HepG2 (cell line): ENCODE data around the gene RAB29. TPM values are rescaled to one million over a fixed set of nuclear protein-coding genes. Genes with fewer than 3 reads are reported as not detected.

Experiments
- ATAC-seq: fragments of 200-7000 bp; cut with Tn5 transposase; 3 replicates; pipeline ENCODE4 v1.9.1; 2020; ENCODE audit warnings: mild to moderate bottlenecking, moderate library complexity
- BruUV-seq: library from RNA; stranded (reverse); fragments of 400-500 nt; replicated peaks from 2 replicates; lab custom pipeline; 2021; lab: Mats Ljungman, UMichigan
- CTCF ChIA-PET: fragments of 300-600 bp; formaldehyde crosslinking; extraction: SDS; loops from one replicate; lab custom pipeline; 2021; ENCODE audit warnings: low total read pairs, inconsistent platforms, low intra/inter-chr PET ratio; lab: Yijun Ruan, JAX
- POLR2A ChIA-PET: fragments of 350-600 bp; sonication (Branson Sonifier 250); formaldehyde crosslinking; loops from one replicate; lab custom pipeline; 2020; ENCODE audit warnings: antibody characterized with exemption, inconsistent platforms; lab: Yijun Ruan, JAX
- DNase-seq: peaks from one replicate; pipeline ENCODE4 v3.0.0-alpha.2; 2015; ENCODE audit warnings: low spot score
- FAIRE-seq: peaks from 3 replicates; lab custom pipeline; 2011; peaks lifted over from hg19 to GRCh38; lab: Jason Lieb, UNC
- H2AFZ ChIP-seq: one replicate; pipeline ENCODE4 v1.6.1; 2011; ENCODE audit warnings: low read length, inconsistent platforms
- H3K27ac ChIP-seq: fragments of 300-600 bp; 3 replicates; pipeline ENCODE4 v1.8.0; 2011; ENCODE audit warnings: mixed run types, mild to moderate bottlenecking, mixed read lengths, low read length, inconsistent platforms; ENCODE audit not compliant: insufficient read depth; ENCODE audit errors: extremely low read length
- H3K27me3 ChIP-seq, 2 experiments: fragments of 200-600 bp in 1 of 2; 2 replicates in 1 of 2; 3 replicates in 1 of 2; pipeline versions ENCODE4 v1.6.0 to v1.8.0; 2011; ENCODE audit warnings: low read length in 2 of 2, mild to moderate bottlenecking in 2 of 2, moderate library complexity in 2 of 2, inconsistent platforms in 1 of 2; ENCODE audit not compliant: insufficient read depth in 2 of 2, control insufficient read depth in 1 of 2
- H3K36me3 ChIP-seq, 2 experiments: fragments of 200-600 bp in 1 of 2; replicated peaks in 1 of 2; 2 replicates in 1 of 2; 3 replicates in 1 of 2; pipeline versions ENCODE4 v1.5.1 to v1.8.0; 2011; ENCODE audit warnings: low read length in 2 of 2, inconsistent platforms in 1 of 2; ENCODE audit not compliant: insufficient read depth in 2 of 2, control insufficient read depth in 1 of 2
- H3K4me1 ChIP-seq: 2 replicates; pipeline ENCODE4 v1.5.1; 2012; ENCODE audit warnings: low read length, inconsistent platforms; ENCODE audit not compliant: insufficient read depth
- H3K4me2 ChIP-seq: 2 replicates; pipeline ENCODE4 v1.6.0; 2011; ENCODE audit warnings: low read depth, low read length, inconsistent platforms
- H3K4me3 ChIP-seq, 3 experiments: fragments of 200-600 bp in 1 of 3; sonication (generic), shearing (Covaris generic) in 1 of 3; replicated peaks in 1 of 3; 2 replicates each; pipeline ENCODE4 v1.5.1; 2011 to 2016; ENCODE audit warnings: low read length in 3 of 3, inconsistent platforms in 2 of 3, low read depth in 2 of 3, mild to moderate bottlenecking in 2 of 3, control low read depth in 1 of 3, mixed read lengths in 1 of 3; ENCODE audit not compliant: insufficient read depth in 1 of 3
- H3K79me2 ChIP-seq: one replicate; pipeline ENCODE4 v1.6.1; 2011; ENCODE audit warnings: low read length, inconsistent platforms; ENCODE audit not compliant: insufficient read depth
- H3K9ac ChIP-seq: 2 replicates; pipeline ENCODE4 v1.6.0; 2011; ENCODE audit warnings: mild to moderate bottlenecking, low read depth, low read length, inconsistent platforms; ENCODE audit not compliant: insufficient read depth
- H3K9me3 ChIP-seq: 2 replicates; pipeline ENCODE4 v1.5.1; 2012; ENCODE audit warnings: mild to moderate bottlenecking, low read length
- H4K20me1 ChIP-seq: 2 replicates; pipeline ENCODE4 v1.6.0; 2011; ENCODE audit warnings: inconsistent platforms, mild to moderate bottlenecking, low read length, moderate library complexity; ENCODE audit not compliant: insufficient read depth
- KDM3A ChIP-seq: IDR thresholded peaks from 2 replicates; pipeline ENCODE4 v1.6.1; 2018; ENCODE audit warnings: low read depth, missing compliant biosample characterization
- PRMT3 ChIP-seq: sonication (generic); formaldehyde crosslinking; IDR thresholded peaks from 2 replicates; pipeline ENCODE4 v1.8.1; 2022; ENCODE audit warnings: low read depth, mild to moderate bottlenecking, moderate library complexity, missing genetic modification reagents, borderline replicate concordance
- SP2 ChIP-seq: sonication (generic); formaldehyde crosslinking; IDR thresholded peaks from 2 replicates; pipeline ENCODE4 v1.5.1; 2020; ENCODE audit warnings: mild to moderate bottlenecking, missing genetic modification reagents
- ZFYVE20 ChIP-seq: sonication (generic); formaldehyde crosslinking; IDR thresholded peaks from 2 replicates; pipeline ENCODE4 v1.8.0; 2023; ENCODE audit warnings: low read depth, mild to moderate bottlenecking, moderate library complexity, missing genetic modification reagents, borderline replicate concordance
- ZNF251 ChIP-seq: sonication (generic); formaldehyde crosslinking; IDR thresholded peaks from 2 replicates; pipeline ENCODE4 v1.9.0; 2021; ENCODE audit warnings: mild to moderate bottlenecking, missing genetic modification reagents
- ZNF337 ChIP-seq: sonication (generic); formaldehyde crosslinking; IDR thresholded peaks from 2 replicates; pipeline ENCODE4 v1.5.1; 2020; ENCODE audit warnings: missing genetic modification reagents, low read depth, mild to moderate bottlenecking, borderline replicate concordance
- ZNF446 ChIP-seq: sonication (generic); formaldehyde crosslinking; IDR thresholded peaks from 2 replicates; pipeline ENCODE4 v1.5.0; 2020; ENCODE audit warnings: mild to moderate bottlenecking, missing genetic modification reagents
- ZNF468 ChIP-seq: sonication (generic); formaldehyde crosslinking; IDR thresholded peaks from 2 replicates; pipeline ENCODE4 v1.8.0; 2022; ENCODE audit warnings: mild to moderate bottlenecking, moderate library complexity, missing genetic modification reagents
- ZNF709 ChIP-seq: sonication (generic); formaldehyde crosslinking; IDR thresholded peaks from 2 replicates; pipeline ENCODE4 v1.5.0; 2020; ENCODE audit warnings: mild to moderate bottlenecking, missing genetic modification reagents
- WGBS: methylation state at CpG from one replicate; pipeline ENCODE4 v1.1.6; 2017; ENCODE audit warnings: low lambda C conversion rate; 5-methylcytosine and 5-hydroxymethylcytosine counted together
- in situ Hi-C: cut with HindIII; loops from 2 replicates; pipeline ENCODE4 v1.10.0; 2017; ENCODE audit warnings: low pct_unique_long_range_greater_than_20kb; ENCODE audit not compliant: extremely low pct_ligation_motif_present
- intact Hi-C: fragments of 100-400 bp; cut with micrococcal nuclease; formaldehyde crosslinking; loops from one replicate; pipeline ENCODE4 v1.10.0; 2022; ENCODE audit not compliant: unreplicated experiment
- polyA plus RNA-seq, 8 experiments: library from polyadenylated mRNA; depleted of rRNA in 3 of 8; stranded (reverse) in 7 of 8; unstranded in 1 of 8; fragments of >200 nt; fragmentation: Illumina TruSeq in 4 of 8; extraction: Trizol in 4 of 8; gene quantifications; 2 replicates each; pipeline versions ENCODE4 v1.2.1 to v1.2.3, GENCODE V29; 2011 to 2016; ENCODE audit warnings: low read depth in 4 of 8, missing spikeins in 1 of 8, mixed read lengths in 1 of 8; ENCODE audit not compliant: insufficient read depth in 1 of 8
- total RNA-seq, 5 experiments: library from RNA; depleted of rRNA; stranded (reverse); fragments of >200 nt; fragmentation: Illumina TruSeq; extraction: Trizol; gene quantifications; 2 replicates each; pipeline ENCODE4 v1.2.3, GENCODE V29; 2016; ENCODE audit warnings: low read depth in 1 of 5
- TF ChIP-seq, protein P1 (sequence below), 2 experiments: sonication (generic) in 1 of 2; formaldehyde crosslinking in 1 of 2; IDR thresholded peaks; 2 replicates each; pipeline versions ENCODE4 v1.6.1 to v1.9.0; 2014 to 2022; ENCODE audit warnings: antibody characterized with exemption in 1 of 2, borderline replicate concordance in 1 of 2, inconsistent platforms in 1 of 2, low read depth in 1 of 2, missing genetic modification reagents in 1 of 2
- TF ChIP-seq, protein P2 (sequence below): sonication (generic); formaldehyde crosslinking; IDR thresholded peaks from 2 replicates; pipeline ENCODE4 v1.4.0; 2020; ENCODE audit warnings: mild to moderate bottlenecking, missing genetic modification reagents

Gene RAB29
- total and polyA plus RNA-seq, 2 of the 13 experiments (the other 11 are each of a cell fraction or from before 2014, with no cell fraction given) = 8.7 to 10.1 TPM

DNA sequence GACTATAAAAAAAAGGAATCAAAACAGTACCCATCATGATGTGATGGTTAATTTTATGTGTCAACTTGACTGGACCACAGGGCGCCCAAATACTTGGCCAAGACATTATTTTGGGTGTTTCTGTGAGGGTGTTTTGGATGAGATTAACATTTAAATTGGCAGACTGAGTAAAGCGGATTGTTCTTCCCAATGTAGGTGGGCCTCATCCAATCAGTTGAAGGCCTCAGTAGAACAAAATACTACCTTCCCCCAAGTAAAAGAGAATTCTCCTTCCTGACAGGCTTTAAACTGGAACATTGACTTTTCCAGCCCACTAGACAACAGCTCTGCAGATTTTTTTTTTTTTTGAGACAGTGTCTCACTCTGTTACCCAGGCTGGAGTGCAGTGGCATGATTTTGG is 10.7 kb downstream of the RAB29 start:
- FAIRE-seq = no peak
- Histone ChIP-seq H2AFZ (no peak overlapping the region), H3K4me1 (no peaks in the 10 kb centered on the region), H3K27ac (no peak overlapping the region), H3K27me3 (no peaks in the 10 kb centered on the region), H3K4me3 (no peak overlapping the region), H3K9ac (no peak overlapping the region), H3K4me2 (no peak overlapping the region), H3K79me2 (no peaks in the 10 kb centered on the region), H3K9me3 (no peaks in the 10 kb centered on the region), H3K36me3 (no peaks in the 10 kb centered on the region), H4K20me1 (no peaks in the 10 kb centered on the region)
- ChIA-PET POLR2A (interaction anchor here (1.1 to 1.2 kb wide), 2 partner anchors 10 to 15 kb away, joined by 3 to 4 read pairs; partner anchors contain the start of gene RAB29), CTCF (no interaction called here)
- intact Hi-C loops = no loop called here
- no peak for ATAC-seq
- 81% methylated on average over 2 of the region's 2 CpGs for WGBS
- no peak for DNase-seq
- BruUV-seq = no TSS peak
- in situ Hi-C loops = no loop called here
- TF ChIP-seq ZFYVE20 (CRISPR knock-in tag) (no peak), ZNF337 (no peak), PRMT3 (CRISPR knock-in tag) (no peak), ZNF446 (CRISPR knock-in tag) (no peak), ZNF709 (CRISPR knock-in tag) (no peak), KDM3A (CRISPR knock-in tag) (no peak)

DNA sequence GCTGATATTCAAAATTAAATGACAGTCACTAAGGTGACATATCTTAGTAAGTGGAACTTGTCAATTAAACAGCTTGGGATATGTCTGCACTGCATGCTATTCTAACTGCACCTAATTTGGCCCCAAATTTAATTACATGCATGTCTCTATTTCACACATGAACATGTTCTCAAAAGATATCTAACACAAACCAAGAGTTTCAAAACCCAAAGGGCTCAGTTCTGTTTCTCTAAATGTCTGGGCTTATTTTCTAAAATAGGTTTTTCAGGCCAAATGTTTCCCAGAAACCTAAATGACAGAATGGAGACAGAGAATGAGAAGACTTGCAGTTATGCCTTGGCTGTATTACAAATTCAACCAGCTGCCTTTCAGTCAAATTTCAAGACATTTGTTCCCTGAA is 11.3 kb downstream of the RAB29 start:
- no peak for DNase-seq
- H3K4me2 ChIP-seq = no peak overlapping the region
- no peaks in the 10 kb centered on the region for H3K4me1 ChIP-seq
- no peak overlapping the region for H3K9ac ChIP-seq
- ChIA-PET POLR2A (interaction anchor here (1.0 kb wide), 1 partner anchor 11 kb away, joined by 3 read pairs; no protein-coding TSS in a partner anchor), CTCF (no interaction called here)
- in situ Hi-C loops (no loop called here), intact Hi-C loops (no loop called here)
- H3K9me3 ChIP-seq = no peaks in the 10 kb centered on the region
- no peak overlapping the region for H3K27ac ChIP-seq
- H2AFZ ChIP-seq = no peak overlapping the region
- no peak for ATAC-seq
- H3K4me3 ChIP-seq = no peak overlapping the region
- no peaks in the 10 kb centered on the region for H3K79me2 ChIP-seq
- H4K20me1 ChIP-seq = no peaks in the 10 kb centered on the region
- no TSS peak for BruUV-seq
- no peaks in the 10 kb centered on the region for H3K36me3 ChIP-seq
- no peak for FAIRE-seq
- no peaks in the 10 kb centered on the region for H3K27me3 ChIP-seq
- TF ChIP-seq ZNF468 (no peak), ZNF251 (CRISPR knock-in tag) (no peak), SP2 (no peak)
- TF ChIP-seq, protein P1, sequence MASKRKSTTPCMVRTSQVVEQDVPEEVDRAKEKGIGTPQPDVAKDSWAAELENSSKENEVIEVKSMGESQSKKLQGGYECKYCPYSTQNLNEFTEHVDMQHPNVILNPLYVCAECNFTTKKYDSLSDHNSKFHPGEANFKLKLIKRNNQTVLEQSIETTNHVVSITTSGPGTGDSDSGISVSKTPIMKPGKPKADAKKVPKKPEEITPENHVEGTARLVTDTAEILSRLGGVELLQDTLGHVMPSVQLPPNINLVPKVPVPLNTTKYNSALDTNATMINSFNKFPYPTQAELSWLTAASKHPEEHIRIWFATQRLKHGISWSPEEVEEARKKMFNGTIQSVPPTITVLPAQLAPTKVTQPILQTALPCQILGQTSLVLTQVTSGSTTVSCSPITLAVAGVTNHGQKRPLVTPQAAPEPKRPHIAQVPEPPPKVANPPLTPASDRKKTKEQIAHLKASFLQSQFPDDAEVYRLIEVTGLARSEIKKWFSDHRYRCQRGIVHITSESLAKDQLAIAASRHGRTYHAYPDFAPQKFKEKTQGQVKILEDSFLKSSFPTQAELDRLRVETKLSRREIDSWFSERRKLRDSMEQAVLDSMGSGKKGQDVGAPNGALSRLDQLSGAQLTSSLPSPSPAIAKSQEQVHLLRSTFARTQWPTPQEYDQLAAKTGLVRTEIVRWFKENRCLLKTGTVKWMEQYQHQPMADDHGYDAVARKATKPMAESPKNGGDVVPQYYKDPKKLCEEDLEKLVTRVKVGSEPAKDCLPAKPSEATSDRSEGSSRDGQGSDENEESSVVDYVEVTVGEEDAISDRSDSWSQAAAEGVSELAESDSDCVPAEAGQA (IDR thresholded peaks at IDR 0.05; ENCODE audit: low read depth) = no peak
- TF ChIP-seq, protein P1 (CRISPR knock-in tag; IDR thresholded peaks at IDR 0.05; ENCODE audit: borderline replicate concordance) = no peak
- TF ChIP-seq, protein P2, sequence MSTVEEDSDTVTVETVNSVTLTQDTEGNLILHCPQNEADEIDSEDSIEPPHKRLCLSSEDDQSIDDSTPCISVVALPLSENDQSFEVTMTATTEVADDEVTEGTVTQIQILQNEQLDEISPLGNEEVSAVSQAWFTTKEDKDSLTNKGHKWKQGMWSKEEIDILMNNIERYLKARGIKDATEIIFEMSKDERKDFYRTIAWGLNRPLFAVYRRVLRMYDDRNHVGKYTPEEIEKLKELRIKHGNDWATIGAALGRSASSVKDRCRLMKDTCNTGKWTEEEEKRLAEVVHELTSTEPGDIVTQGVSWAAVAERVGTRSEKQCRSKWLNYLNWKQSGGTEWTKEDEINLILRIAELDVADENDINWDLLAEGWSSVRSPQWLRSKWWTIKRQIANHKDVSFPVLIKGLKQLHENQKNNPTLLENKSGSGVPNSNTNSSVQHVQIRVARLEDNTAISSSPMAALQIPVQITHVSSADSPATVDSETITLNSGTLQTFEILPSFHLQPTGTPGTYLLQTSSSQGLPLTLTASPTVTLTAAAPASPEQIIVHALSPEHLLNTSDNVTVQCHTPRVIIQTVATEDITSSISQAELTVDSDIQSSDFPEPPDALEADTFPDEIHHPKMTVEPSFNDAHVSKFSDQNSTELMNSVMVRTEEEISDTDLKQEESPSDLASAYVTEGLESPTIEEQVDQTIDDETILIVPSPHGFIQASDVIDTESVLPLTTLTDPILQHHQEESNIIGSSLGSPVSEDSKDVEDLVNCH (CRISPR knock-in tag) = no peak
